IMR-90 (cell line): ENCODE results near the gene CDK5RAP2. TPM values are rescaled to one million over a fixed set of nuclear protein-coding genes. Genes with fewer than 3 reads are reported as not detected.

Source experiments
- ATAC-seq: fragments of 200-7000 bp; cut with Tn5 transposase; 2 replicates; pipeline ENCODE4 v1.9.1; 2020; ENCODE audit warnings: low read depth, mild to moderate bottlenecking, moderate library complexity
- BruUV-seq: library from RNA; stranded (reverse); fragments of 400-500 nt; replicated peaks from 2 replicates; lab custom pipeline; 2021; lab: Mats Ljungman, UMichigan
- CTCF ChIA-PET: fragments of 300-600 bp; formaldehyde crosslinking; extraction: SDS; loops from one replicate; lab custom pipeline; 2021; ENCODE audit warnings: antibody characterized with exemption; lab: Yijun Ruan, JAX
- POLR2A ChIA-PET: fragments of 300-600 bp; sonication (Branson Sonifier 250); formaldehyde crosslinking; loops from one replicate; lab custom pipeline; 2022; ENCODE audit warnings: antibody characterized with exemption; ENCODE audit not compliant: unreplicated experiment; lab: Charles Lee
- DNase-seq: peaks from one replicate; pipeline ENCODE4 v3.0.0; 2013
- H2AFZ ChIP-seq: replicated peaks from 2 replicates; pipeline ENCODE3; 2013; ENCODE audit warnings: low read length, mild to moderate bottlenecking; ENCODE audit not compliant: poor library complexity
- H2AK5ac ChIP-seq: 2 replicates; pipeline ENCODE4 v1.6.1; 2013; ENCODE audit warnings: low read depth, low read length, inconsistent platforms
- H2AK9ac ChIP-seq: replicated peaks from 2 replicates; pipeline ENCODE3; 2013; ENCODE audit warnings: mild to moderate bottlenecking, low read depth, low read length, moderate library complexity; ENCODE audit not compliant: poor library complexity
- H2BK120ac ChIP-seq: 2 replicates; pipeline ENCODE4 v1.6.1; 2013; ENCODE audit warnings: low read depth, low read length, inconsistent platforms
- H2BK15ac ChIP-seq: 3 replicates; pipeline ENCODE4 v1.6.1; 2013; ENCODE audit warnings: low read depth, low read length, inconsistent platforms
- H2BK20ac ChIP-seq: 2 replicates; pipeline ENCODE4 v1.6.1; 2013; ENCODE audit warnings: low read depth, mild to moderate bottlenecking, inconsistent platforms, low read length, moderate library complexity
- H2BK5ac ChIP-seq: 2 replicates; pipeline ENCODE4 v1.6.1; 2013; ENCODE audit warnings: mild to moderate bottlenecking, low read depth, low read length, inconsistent platforms; ENCODE audit not compliant: poor library complexity, severe bottlenecking
- H3K14ac ChIP-seq: replicated peaks from 2 replicates; pipeline ENCODE4 v1.6.1; 2013; ENCODE audit warnings: low read depth, low read length, inconsistent platforms
- H3K18ac ChIP-seq: 2 replicates; pipeline ENCODE4 v1.6.1; 2013; ENCODE audit warnings: low read depth, low read length, control low read depth
- H3K23ac ChIP-seq: 2 replicates; pipeline ENCODE4 v1.6.1; 2013; ENCODE audit warnings: low read depth, low read length, inconsistent platforms
- H3K27ac ChIP-seq: 2 replicates; pipeline ENCODE4 v1.5.1; 2013; ENCODE audit warnings: mild to moderate bottlenecking, control low read depth, low read length; ENCODE audit not compliant: insufficient read depth
- H3K27me3 ChIP-seq: 2 replicates; pipeline ENCODE4 v1.6.1; 2013; ENCODE audit warnings: low read length; ENCODE audit not compliant: control insufficient read depth, insufficient read depth
- H3K36me3 ChIP-seq: 2 replicates; pipeline ENCODE4 v1.6.1; 2013; ENCODE audit warnings: low read length, mixed read lengths; ENCODE audit not compliant: control insufficient read depth, insufficient read depth
- H3K4ac ChIP-seq: 2 replicates; pipeline ENCODE4 v1.6.1; 2013; ENCODE audit warnings: low read depth, low read length, inconsistent platforms
- H3K4me1 ChIP-seq: 2 replicates; pipeline ENCODE4 v1.6.1; 2013; ENCODE audit warnings: low read length, mixed read lengths; ENCODE audit not compliant: control insufficient read depth, insufficient read depth
- H3K4me2 ChIP-seq: 2 replicates; pipeline ENCODE4 v1.6.1; 2013; ENCODE audit warnings: low read depth, mild to moderate bottlenecking, control low read depth, low read length, moderate library complexity
- H3K4me3 ChIP-seq: 2 replicates; pipeline ENCODE4 v1.5.1; 2013; ENCODE audit warnings: low read depth, mild to moderate bottlenecking, control low read depth, low read length, moderate library complexity; ENCODE audit not compliant: insufficient read depth
- H3K56ac ChIP-seq: 2 replicates; pipeline ENCODE4 v1.6.1; 2013; ENCODE audit warnings: low read length, inconsistent platforms; ENCODE audit not compliant: insufficient read depth; ENCODE audit errors: extremely low read depth
- H3K79me1 ChIP-seq, 2 experiments: 2 replicates each; pipeline ENCODE4 v1.6.1; 2013; ENCODE audit warnings: low read length in 2 of 2, inconsistent platforms in 1 of 2, low read depth in 1 of 2
- H3K9ac ChIP-seq: 2 replicates; pipeline ENCODE4 v1.6.1; 2013; ENCODE audit warnings: low read depth, low read length, control low read depth
- H3K9me1 ChIP-seq: 2 replicates; pipeline ENCODE4 v1.6.1; 2013; ENCODE audit warnings: low read length, inconsistent platforms; ENCODE audit not compliant: insufficient read depth
- H3K9me3 ChIP-seq: 2 replicates; pipeline ENCODE4 v1.6.1; 2013; ENCODE audit warnings: low read length; ENCODE audit not compliant: control insufficient read depth, insufficient read depth
- H4K20me1 ChIP-seq: 2 replicates; pipeline ENCODE4 v1.6.1; 2013; ENCODE audit warnings: low read length, inconsistent platforms; ENCODE audit not compliant: insufficient read depth
- H4K5ac ChIP-seq: 2 replicates; pipeline ENCODE4 v1.6.1; 2013; ENCODE audit warnings: mild to moderate bottlenecking, low read depth, low read length, control low read depth
- H4K8ac ChIP-seq, 2 experiments: 2 replicates each; pipeline ENCODE4 v1.6.1; 2013; ENCODE audit warnings: low read depth in 2 of 2, low read length in 2 of 2, control low read depth in 1 of 2, inconsistent platforms in 1 of 2
- H4K91ac ChIP-seq: 2 replicates; pipeline ENCODE4 v1.6.1; 2013; ENCODE audit warnings: low read depth, low read length, inconsistent platforms; ENCODE audit not compliant: insufficient read depth
- BHLHE40 ChIP-seq: fragments of 150-350 bp; IDR thresholded peaks from 2 replicates; pipeline ENCODE4 v1.6.1; 2016; ENCODE audit warnings: mild to moderate bottlenecking, low read depth, low read length
- CEBPB ChIP-seq: IDR thresholded peaks from 2 replicates; pipeline ENCODE4 v1.6.1; 2012; ENCODE audit warnings: low read depth, low read length, improper control_type of control experiment
- CTCF ChIP-seq: conservative IDR thresholded peaks from 2 replicates; pipeline ENCODE4 v1.5.1; 2012; ENCODE audit warnings: mild to moderate bottlenecking, low read depth, low read length, improper control_type of control experiment
- ELK1 ChIP-seq: fragments of 150-350 bp; IDR thresholded peaks from 2 replicates; pipeline ENCODE4 v1.6.1; 2016; ENCODE audit warnings: low read depth, mild to moderate bottlenecking, low read length, moderate library complexity, borderline replicate concordance
- FOS ChIP-seq: fragments of 150-350 bp; IDR thresholded peaks from 2 replicates; pipeline ENCODE4 v1.6.1; 2016; ENCODE audit warnings: low read depth, low read length
- MAFK ChIP-seq: IDR thresholded peaks from 2 replicates; pipeline ENCODE4 v1.6.1; 2012; ENCODE audit warnings: low read depth, low read length, improper control_type of control experiment
- MAZ ChIP-seq: IDR thresholded peaks from 2 replicates; pipeline ENCODE4 v1.6.1; 2012; ENCODE audit warnings: low read depth, mild to moderate bottlenecking, low read length, improper control_type of control experiment, moderate library complexity, borderline replicate concordance
- RCOR1 ChIP-seq: IDR thresholded peaks from 2 replicates; pipeline ENCODE4 v1.6.1; 2012; ENCODE audit warnings: mild to moderate bottlenecking, low read length, improper control_type of control experiment; ENCODE audit not compliant: insufficient replicate concordance
- RFX5 ChIP-seq: IDR thresholded peaks from 2 replicates; pipeline ENCODE4 v1.8.0; 2012; ENCODE audit warnings: low read depth, mild to moderate bottlenecking, low read length, moderate library complexity
- SMC3 ChIP-seq: fragments of 150-350 bp; IDR thresholded peaks from 2 replicates; pipeline ENCODE4 v1.6.1; 2016; ENCODE audit warnings: low read depth, mild to moderate bottlenecking, antibody characterized with exemption, low read length, moderate library complexity
- USF2 ChIP-seq: fragments of 150-350 bp; IDR thresholded peaks from 2 replicates; pipeline ENCODE4 v1.6.1; 2017; ENCODE audit warnings: mild to moderate bottlenecking, antibody characterized with exemption, low read length, low read depth
- WGBS, 2 experiments: methylation state at CpG; one replicate each; pipeline versions ENCODE4 v1.1.5 to v1.1.7; 2013; ENCODE audit warnings: missing lambda C conversion rate in 2 of 2; ENCODE audit not compliant: insufficient read length in 1 of 2; ENCODE audit errors: extremely low coverage in 2 of 2; 5-methylcytosine and 5-hydroxymethylcytosine counted together
- dilution Hi-C: fragments of 300-500 bp; cut with HindIII; formaldehyde crosslinking; loops from one replicate; pipeline ENCODE4 v1.14.3; 2018; ENCODE audit warnings: low sequenced_read_pairs; ENCODE audit not compliant: unreplicated experiment
- in situ Hi-C: fragments of 300-500 bp; cut with MboI; formaldehyde crosslinking; loops from 3 replicates; pipeline ENCODE4 v1.14.3; 2019; ENCODE audit warnings: low sequenced_read_pairs, inconsistent platforms, mixed read lengths
- intact Hi-C: fragments of 100-400 bp; cut with micrococcal nuclease; formaldehyde crosslinking; loops from 2 replicates; pipeline ENCODE4 v1.10.0; 2022
- polyA plus RNA-seq, 3 experiments: library from polyadenylated mRNA; depleted of rRNA; stranded (reverse); fragments of >200 nt; gene quantifications; 2 replicates each; pipeline ENCODE4 v1.2.3, GENCODE V29; 2012; ENCODE audit warnings: low replicate concordance in 1 of 3
- total RNA-seq: library from RNA; depleted of rRNA; stranded (reverse); fragments of >200 nt; gene quantifications from 2 replicates; pipeline ENCODE4 v1.2.3, GENCODE V29; 2012

The CDK5RAP2 gene
- total and polyA plus RNA-seq, 2 of the 4 experiments (the other 2 are of a cell fraction) = 29.5 to 31.7 TPM

GRCh38 chr9:120394058-120394669 lies 185.8 kb downstream of the CDK5RAP2 start:
- peak overlapping the region; percentile 24; the same call in 1 of the 2 replicates for H3K56ac ChIP-seq
- peak overlapping the region; percentile 72 for H4K91ac ChIP-seq
- intact Hi-C loops = loop anchor here (2.0 kb wide), 1 partner anchor 81 kb away; no protein-coding TSS in a partner anchor
- peak overlapping the region; percentile 74 for H2BK20ac ChIP-seq
- in situ Hi-C loops = no loop called here
- H3K79me1 ChIP-seq = peaks cover 4 to 12% of the 10 kb centered on the region in 2 experiments; a peak in 3 of 4 replicates
- peak overlapping the region; percentile 91 for H2BK5ac ChIP-seq
- H3K14ac ChIP-seq = peak overlapping the region; percentile 48
- H2AK5ac ChIP-seq = peak overlapping the region; percentile 82
- H3K4me3 ChIP-seq = no peak overlapping the region
- H2AK9ac ChIP-seq = peak overlapping the region; percentile 2
- 40% methylated on average over 2 of the region's 13 CpGs; no CpG with 5 or more reads in 1 of the 2 experiments for WGBS, 2 experiments
- H4K8ac ChIP-seq = peak overlapping the region; percentile 19 to 77
- dilution Hi-C loops = no loop called here
- BruUV-seq = no TSS peak
- peak overlapping the region; percentile 47; the same call in 1 of the 2 replicates for H3K23ac ChIP-seq
- peak overlapping the region; percentile 44 for H3K4me2 ChIP-seq
- peak overlapping the region; percentile 55 for H3K18ac ChIP-seq
- H3K27me3 ChIP-seq = no peaks in the 10 kb centered on the region
- peak overlapping the region; percentile 91 for H3K4ac ChIP-seq
- H4K5ac ChIP-seq = peak overlapping the region; percentile 25
- peaks cover 29% of the 10 kb centered on the region for H3K4me1 ChIP-seq
- TF ChIP-seq BHLHE40 (peak; percentile 49), ELK1 (no peak), MAFK (peak; percentile 15; the same call in 1 of the 2 replicates), CEBPB (peak; percentile 95), USF2 (no peak), RFX5 (no peak; the same call in 1 of the 2 replicates), RCOR1 (peak; percentile 92), SMC3 (no peak), CTCF (peak; percentile 12; the same call in 1 of the 2 replicates), FOS (peak; percentile 52), MAZ (peak; percentile 54; the same call in 1 of the 2 replicates)
- peak; percentile 96 for DNase-seq
- H3K9me3 ChIP-seq = no peaks in the 10 kb centered on the region
- H3K36me3 ChIP-seq = peaks cover 25% of the 10 kb centered on the region
- peak; percentile 88 for ATAC-seq
- H3K9ac ChIP-seq = no peak overlapping the region
- peak overlapping the region; percentile 66 for H3K27ac ChIP-seq
- CTCF ChIA-PET = interaction anchor here (1.2 kb wide), 1 partner anchor 45 kb away, joined by 4 read pairs; no protein-coding TSS in a partner anchor
- POLR2A ChIA-PET = no interaction called here
- peak overlapping the region; percentile 98 for H2BK120ac ChIP-seq
- peak overlapping the region; percentile 29; the same call in 2 of the 3 replicates for H2BK15ac ChIP-seq
- peaks cover 27% of the 10 kb centered on the region for H3K9me1 ChIP-seq
- no peaks in the 10 kb centered on the region for H4K20me1 ChIP-seq
- H2AFZ ChIP-seq = peak overlapping the region; percentile 16
